Neuronal stem cell (in vitro differentiated cells): Measurements from ENCODE around the gene REL.

Experiments
- DNase-seq: peaks from one replicate; pipeline ENCODE4 v3.0.0-alpha.2; 2013; ENCODE audit warnings: low spot score
- H2AFZ ChIP-seq: one replicate; pipeline ENCODE4 v1.6.1; 2013; ENCODE audit warnings: mild to moderate bottlenecking, low read length, inconsistent platforms
- H2AK5ac ChIP-seq: 2 replicates; pipeline ENCODE4 v1.6.1; 2013; ENCODE audit warnings: low read depth, mild to moderate bottlenecking, inconsistent platforms, low read length, moderate library complexity, mixed read lengths
- H2BK120ac ChIP-seq: 2 replicates; pipeline ENCODE4 v1.6.1; 2013; ENCODE audit warnings: low read depth, mild to moderate bottlenecking, inconsistent platforms, low read length, moderate library complexity, mixed read lengths
- H2BK12ac ChIP-seq: one replicate; pipeline ENCODE4 v1.6.1; 2013; ENCODE audit warnings: low read length, inconsistent platforms
- H2BK15ac ChIP-seq: 2 replicates; pipeline ENCODE4 v1.6.1; 2013; ENCODE audit warnings: mild to moderate bottlenecking, low read length, inconsistent platforms, mixed read lengths
- H2BK5ac ChIP-seq: one replicate; pipeline ENCODE4 v1.6.1; 2013; ENCODE audit warnings: inconsistent platforms, mild to moderate bottlenecking, low read length, moderate library complexity
- H3K14ac ChIP-seq: one replicate; pipeline ENCODE4 v1.6.1; 2013; ENCODE audit warnings: low read length, inconsistent platforms
- H3K18ac ChIP-seq: 2 replicates; pipeline ENCODE4 v1.6.1; 2013; ENCODE audit warnings: low read length, inconsistent platforms
- H3K23ac ChIP-seq: 2 replicates; pipeline ENCODE4 v1.6.1; 2013; ENCODE audit warnings: low read depth, mild to moderate bottlenecking, mixed read lengths, low read length, inconsistent platforms; ENCODE audit not compliant: poor library complexity
- H3K27ac ChIP-seq: replicated peaks from 3 replicates; pipeline ENCODE4 v1.5.1; 2013; ENCODE audit warnings: low read length, inconsistent platforms
- H3K27me3 ChIP-seq, 3 experiments: 2 replicates each; pipeline ENCODE4 v1.6.1; 2013; ENCODE audit warnings: low read length in 3 of 3, mild to moderate bottlenecking in 2 of 3, inconsistent platforms in 1 of 3, low read depth in 1 of 3, mixed read lengths in 1 of 3, moderate library complexity in 1 of 3; ENCODE audit not compliant: control insufficient read depth in 3 of 3, insufficient read depth in 3 of 3
- H3K36me3 ChIP-seq, 2 donors: replicated peaks in 1 of 2; 2 replicates each; pipeline ENCODE4 v1.6.1; 2013; ENCODE audit warnings: low read length in 2 of 2; ENCODE audit not compliant: control insufficient read depth in 2 of 2, insufficient read depth in 2 of 2
- H3K4ac ChIP-seq: 2 replicates; pipeline ENCODE4 v1.6.1; 2013; ENCODE audit warnings: inconsistent platforms, mild to moderate bottlenecking, low read length, moderate library complexity
- H3K4me1 ChIP-seq, 2 donors: 1 replicate in 1 of 2; 2 replicates in 1 of 2; pipeline ENCODE4 v1.6.1; 2013; ENCODE audit warnings: low read length in 2 of 2, low read depth in 1 of 2; ENCODE audit not compliant: control insufficient read depth in 2 of 2, insufficient read depth in 1 of 2
- H3K4me2 ChIP-seq: one replicate; pipeline ENCODE4 v1.6.1; 2013; ENCODE audit warnings: mild to moderate bottlenecking, low read length, inconsistent platforms; ENCODE audit not compliant: insufficient read depth, poor library complexity, severe bottlenecking
- H3K4me3 ChIP-seq, 2 donors: 2 replicates each; pipeline ENCODE4 v1.5.1; 2013; ENCODE audit warnings: low read length in 2 of 2, mild to moderate bottlenecking in 2 of 2, inconsistent platforms in 1 of 2, moderate library complexity in 1 of 2
- H3K79me1 ChIP-seq: one replicate; pipeline ENCODE4 v1.6.1; 2013; ENCODE audit warnings: low read depth, mild to moderate bottlenecking, inconsistent platforms, low read length, moderate library complexity
- H3K9ac ChIP-seq: one replicate; pipeline ENCODE4 v1.6.1; 2013; ENCODE audit warnings: mild to moderate bottlenecking, low read depth, low read length, inconsistent platforms; ENCODE audit not compliant: poor library complexity
- H3K9me3 ChIP-seq, 2 donors: replicated peaks in 1 of 2; 2 replicates each; pipeline versions ENCODE3 to v1.6.1; 2013; ENCODE audit warnings: low read length in 2 of 2, mild to moderate bottlenecking in 2 of 2, inconsistent platforms in 1 of 2, low read depth in 1 of 2, mixed read lengths in 1 of 2, moderate library complexity in 1 of 2; ENCODE audit not compliant: control insufficient read depth in 2 of 2, insufficient read depth in 1 of 2
- H4K8ac ChIP-seq: one replicate; pipeline ENCODE4 v1.6.1; 2013; ENCODE audit warnings: low read depth, mild to moderate bottlenecking, inconsistent platforms, low read length, moderate library complexity
- H4K91ac ChIP-seq: one replicate; pipeline ENCODE4 v1.6.1; 2013; ENCODE audit warnings: low read length, low read depth, mild to moderate bottlenecking, inconsistent platforms; ENCODE audit not compliant: poor library complexity
- WGBS, 2 donors: extraction: QIAGEN DNeasy Blood & Tissue Kit; methylation state at CpG; one replicate each; pipeline ENCODE4 v1.1.7; 2013; ENCODE audit warnings: missing lambda C conversion rate in 2 of 2, mixed read lengths in 1 of 2; ENCODE audit not compliant: insufficient read length in 2 of 2, insufficient replicate concordance in 1 of 2; ENCODE audit errors: extremely low coverage in 2 of 2; 5-methylcytosine and 5-hydroxymethylcytosine counted together

REL gene

GRCh38 chr2:60849187-60849586, 32.2 kb upstream of the REL start:
- H3K14ac ChIP-seq: no peak overlapping the region
- WGBS, 2 donors: no CpG with 5 or more reads among the region's 3 CpGs

GRCh38 chr2:60852282-60852860, 29.0 kb upstream of the REL start:
- no peak for DNase-seq
- WGBS, 2 donors: no CpG with 5 or more reads among the region's 8 CpGs
- no peaks in the 10 kb centered on the region for H3K9me3 ChIP-seq
- H3K27ac ChIP-seq: no peak overlapping the region
- no peaks in the 10 kb centered on the region for H3K36me3 ChIP-seq
- H3K18ac ChIP-seq: no peak overlapping the region
- no peak overlapping the region for H3K4me2 ChIP-seq
- H4K8ac ChIP-seq: no peak overlapping the region
- H3K14ac ChIP-seq: no peak overlapping the region
- H3K4ac ChIP-seq: no peak overlapping the region
- peaks cover 0 to 3% (median 0%) of the 10 kb centered on the region in 3 experiments for H3K27me3 ChIP-seq
- H2BK15ac ChIP-seq: no peak overlapping the region
- no peak overlapping the region for H3K9ac ChIP-seq
- H2BK120ac ChIP-seq: no peak overlapping the region
- no peak overlapping the region for H4K91ac ChIP-seq
- no peak overlapping the region for H2AFZ ChIP-seq
- H3K23ac ChIP-seq: no peak overlapping the region
- H2BK5ac ChIP-seq: no peak overlapping the region
- H2BK12ac ChIP-seq: no peak overlapping the region
- H3K4me1 ChIP-seq: peaks cover 0 to 3% of the 10 kb centered on the region in 2 donors
- no peaks in the 10 kb centered on the region for H3K79me1 ChIP-seq
- no peak overlapping the region for H3K4me3 ChIP-seq
- H2AK5ac ChIP-seq: no peak overlapping the region

More at GRCh38 chr2:60849187-60849586, 32.2 kb upstream of the REL start:
- H3K4me2 ChIP-seq: no peak overlapping the region
- H3K9ac ChIP-seq: no peak overlapping the region
- H3K4me1 ChIP-seq: peaks cover 0 to 3% of the 10 kb centered on the region in 2 donors
- H2BK120ac ChIP-seq: no peak overlapping the region
- no peak overlapping the region for H2AFZ ChIP-seq
- no peak overlapping the region for H3K4me3 ChIP-seq
- no peak overlapping the region for H2AK5ac ChIP-seq
- no peak overlapping the region for H3K4ac ChIP-seq
- no peak overlapping the region for H3K27ac ChIP-seq
- no peaks in the 10 kb centered on the region for H3K79me1 ChIP-seq
- no peak overlapping the region for H3K18ac ChIP-seq
- no peak overlapping the region for H4K91ac ChIP-seq
- no peak overlapping the region for H2BK5ac ChIP-seq
- H2BK12ac ChIP-seq: no peak overlapping the region
- H2BK15ac ChIP-seq: no peak overlapping the region
- no peaks in the 10 kb centered on the region for H3K9me3 ChIP-seq
- peaks cover 0 to 3% (median 0%) of the 10 kb centered on the region in 3 experiments for H3K27me3 ChIP-seq
- H3K36me3 ChIP-seq: no peaks in the 10 kb centered on the region
- H3K23ac ChIP-seq: no peak overlapping the region
- DNase-seq: no peak
- no peak overlapping the region for H4K8ac ChIP-seq

GRCh38 chr2:60853531-60853930, 27.8 kb upstream of the REL start:
- no peak overlapping the region for H3K4me2 ChIP-seq

GRCh38 chr2:60855989-60856669, 25.2 kb upstream of the REL start:
- Histone ChIP-seq H3K9me3 (no peaks in the 10 kb centered on the region), H3K27me3 (peaks cover 0 to 1% (median 0%) of the 10 kb centered on the region in 3 experiments), H3K14ac (no peak overlapping the region), H2BK15ac (no peak overlapping the region), H2BK12ac (no peak overlapping the region), H3K23ac (no peak overlapping the region), H2BK5ac (no peak overlapping the region), H4K8ac (no peak overlapping the region), H2AFZ (no peak overlapping the region), H3K4me3 (no peak overlapping the region), H3K4ac (no peak overlapping the region), H3K27ac (no peak overlapping the region), H3K9ac (no peak overlapping the region), H2AK5ac (no peak overlapping the region), H3K79me1 (no peaks in the 10 kb centered on the region), H4K91ac (no peak overlapping the region), H3K4me2 (no peak overlapping the region), H2BK120ac (no peak overlapping the region), H3K18ac (no peak overlapping the region), H3K36me3 (no peaks in the 10 kb centered on the region), H3K4me1 (no peaks in the 10 kb centered on the region)
- WGBS, 2 donors: no CpG with 5 or more reads among the region's 5 CpGs
- DNase-seq: no peak

More at GRCh38 chr2:60853531-60853930, 27.8 kb upstream of the REL start:
- Histone ChIP-seq H2BK120ac (no peak overlapping the region), H3K4me1 (no peaks in the 10 kb centered on the region), H3K9me3 (no peaks in the 10 kb centered on the region), H3K23ac (no peak overlapping the region), H2BK5ac (no peak overlapping the region), H3K36me3 (no peaks in the 10 kb centered on the region), H2BK12ac (no peak overlapping the region), H2AK5ac (no peak overlapping the region), H3K18ac (no peak overlapping the region), H4K8ac (no peak overlapping the region), H2AFZ (no peak overlapping the region), H3K4ac (no peak overlapping the region), H3K14ac (no peak overlapping the region), H4K91ac (no peak overlapping the region), H3K4me3 (no peak overlapping the region), H3K27me3 (peaks cover 0 to 3% (median 0%) of the 10 kb centered on the region in 3 experiments), H3K27ac (no peak overlapping the region), H3K9ac (no peak overlapping the region), H2BK15ac (no peak overlapping the region), H3K79me1 (no peaks in the 10 kb centered on the region)
- no CpG with 5 or more reads among the region's 2 CpGs for WGBS, 2 donors
- DNase-seq: no peak
